ENCODE results near the gene CISD1. TPM values are rescaled to one million over a fixed set of nuclear protein-coding genes. Genes with fewer than 3 reads are reported as not detected.

The CISD1 gene
- total and polyA plus RNA-seq, 10 of the 15 experiments (the other 5 are each of a cell fraction or from before 2014, with no cell fraction given) = 23.0 to 162 (median 58.5) TPM

GRCh38 chr10:58268454-58268945, 462 bp upstream of the CISD1 start:
- ChIA-PET CTCF (interaction anchor here (0.6 to 2.3 kb wide), 7 partner anchors 12 to 119 kb away, joined by 3 to 12 read pairs (median 5); partner anchors contain the start of gene TFAM), SMC1A (ENCODE audit: uncharacterized antibody, unreplicated experiment) (interaction anchor here (0.8 to 2.5 kb wide), 7 partner anchors 12 to 117 kb away, joined by 3 to 16 read pairs (median 5); partner anchors contain the start of gene TFAM), RAD21 (ENCODE audit: unreplicated experiment) (interaction anchor here (1.0 to 1.6 kb wide), 7 partner anchors 9 to 117 kb away, joined by 3 to 20 read pairs (median 4); partner anchors contain the start of gene TFAM), POLR2A (interaction anchor here (0.7 to 1.6 kb wide), 12 partner anchors 22 to 813 kb away, joined by 3 to 10 read pairs (median 4); partner anchors contain the start of genes TFAM and UBE2D1)
- under 1% methylated on average over 13 of the region's 13 CpGs for WGBS (ENCODE audit: insufficient coverage, insufficient replicate concordance, low lambda C conversion rate, missing lambda C conversion rate)
- Histone ChIP-seq H2AFZ (ENCODE audit: control insufficient read depth, low read depth, low read length) (peak overlapping the region; percentile 91), H3K9me3 (replicated peaks; ENCODE audit: control insufficient read depth, insufficient read depth, low read length) (no peaks in the 10 kb centered on the region), H3K27ac (ENCODE audit: control insufficient read depth, insufficient read depth) (peak overlapping the region; percentile 62), H3K9ac (ENCODE audit: control insufficient read depth, insufficient read depth, low read length) (peak overlapping the region; percentile 46; the same call in 1 of the 2 replicates), H4K20me1 (ENCODE audit: control insufficient read depth, insufficient read depth) (no peaks in the 10 kb centered on the region), H3K79me2 (ENCODE audit: control insufficient read depth, insufficient read depth, low read length) (peaks cover 65% of the 10 kb centered on the region), H3K36me3 (ENCODE audit: control insufficient read depth in 2 of 2, insufficient read depth in 2 of 2, low read length in 1 of 2) (no peaks in the 10 kb centered on the region), H3K4me3 (peak overlapping the region; percentile 76), H3K27me3 (replicated peaks in 1 of 2; ENCODE audit: control insufficient read depth in 2 of 2, insufficient read depth in 2 of 2, low read length in 1 of 2) (no peaks in the 10 kb centered on the region), H3K4me1 (ENCODE audit: control insufficient read depth, insufficient read depth, low read length) (0 out of 2 replicates have a peak, but pooled peaks cover 5% of the 10 kb centered on the region), H3K4me2 (ENCODE audit: control insufficient read depth, insufficient read depth) (peak overlapping the region; percentile 94)
- peak; percentile 0 for ATAC-seq
- no TSS peak for BruUV-seq (replicated peaks)
- no peak for FAIRE-seq
- DNase-seq (ENCODE audit: low read depth, low spot score) = no peak
- in situ Hi-C loops (cut with MboI) (no loop called here), intact Hi-C loops (cut with micrococcal nuclease; ENCODE audit: unreplicated experiment) (loop anchor here (2.0 to 10.0 kb wide), 3 partner anchors 14 to 1636 kb away; partner anchors contain the start of genes CCDC6 and UBE2D1)
- TF ChIP-seq TCF12 (IDR thresholded peaks at IDR 0.05; ENCODE audit: low read depth, low read length) (0 out of 2 replicates have a peak, but pooled peaks have one; percentile 23), SKIL (IDR thresholded peaks at IDR 0.05; ENCODE audit: low read depth, poor library complexity, severe bottlenecking) (peak; percentile 42), NFIC (IDR thresholded peaks at IDR 0.05; ENCODE audit: low read depth, low read length) (no peak), BACH1 (IDR thresholded peaks at IDR 0.05; ENCODE audit: borderline replicate concordance) (no peak), TCF7 (IDR thresholded peaks at IDR 0.05; ENCODE audit: borderline replicate concordance) (no peak), E2F8 (IDR thresholded peaks at IDR 0.05; ENCODE audit: low read depth, partially characterized antibody) (no peak), POU2F2 (IDR thresholded peaks at IDR 0.05; ENCODE audit: borderline replicate concordance, low read depth, low read length) (no peak), YY1 (IDR thresholded peaks at IDR 0.05; ENCODE audit: low read depth, low read length) (no peak), ZNF217 (IDR thresholded peaks at IDR 0.05) (no peak), KLF5 (IDR thresholded peaks at IDR 0.05; ENCODE audit: partially characterized antibody) (no peak), USF2 (IDR thresholded peaks at IDR 0.05; ENCODE audit: borderline replicate concordance, low read depth, low read length) (no peak), ZNF384 (IDR thresholded peaks at IDR 0.05; ENCODE audit: borderline replicate concordance, low read depth, low read length) (no peak), RELB (IDR thresholded peaks at IDR 0.05; ENCODE audit: low read depth) (0 out of 2 replicates have a peak, but pooled peaks have one; percentile 2), CREM (IDR thresholded peaks at IDR 0.05; ENCODE audit: low read depth) (no peak), POLR2A (IDR thresholded peaks at IDR 0.05; ENCODE audit: low read depth, low read length) (no peak)

All from GM12878 (cell line).